T47D (cell line): ENCODE data around the gene SNPH.
"Not testable (repeated sequence)": the region's sequence is repeated elsewhere in the genome, so short reads cannot be mapped to it uniquely, and the experiment has no call there.

Experiments
- DNase-seq, 2 experiments: peaks; one replicate each; pipeline versions ENCODE4 v3.0.0 to v3.0.0-alpha.2; 2011 to 2012; ENCODE audit warnings: low read depth in 1 of 2, low spot score in 1 of 2
- JUND ChIP-seq: IDR thresholded peaks from 2 replicates; pipeline ENCODE4 v1.6.1; 2012; ENCODE audit warnings: low read depth
- in situ Hi-C: cut with HindIII; loops from 2 replicates; pipeline ENCODE4 v1.10.0; 2016; ENCODE audit warnings: low sequenced_read_pairs, low pct_unique_long_range_greater_than_20kb

Gene SNPH

DNA sequence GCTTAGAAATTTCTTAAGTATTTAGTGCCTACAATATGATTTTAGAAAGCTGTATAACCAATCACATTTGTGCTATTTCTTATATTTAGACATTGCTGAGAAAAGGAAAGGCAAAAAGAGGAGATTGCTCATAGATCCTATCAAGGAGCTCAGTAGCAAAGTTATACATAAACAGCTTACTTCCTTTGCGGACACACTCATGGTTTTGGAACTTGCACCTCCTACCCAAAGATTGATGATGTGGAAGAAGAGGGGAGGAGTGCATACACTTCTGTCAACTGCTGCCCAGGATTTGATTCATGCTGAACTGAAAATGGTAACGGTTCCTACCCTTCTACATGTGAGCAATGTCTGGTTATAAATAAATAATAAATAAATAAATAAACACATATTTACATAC, 23.6 kb upstream of the SNPH start:
- in situ Hi-C loops: no loop called here
- no peak for DNase-seq
- TF ChIP-seq JUND: no peak

DNA sequence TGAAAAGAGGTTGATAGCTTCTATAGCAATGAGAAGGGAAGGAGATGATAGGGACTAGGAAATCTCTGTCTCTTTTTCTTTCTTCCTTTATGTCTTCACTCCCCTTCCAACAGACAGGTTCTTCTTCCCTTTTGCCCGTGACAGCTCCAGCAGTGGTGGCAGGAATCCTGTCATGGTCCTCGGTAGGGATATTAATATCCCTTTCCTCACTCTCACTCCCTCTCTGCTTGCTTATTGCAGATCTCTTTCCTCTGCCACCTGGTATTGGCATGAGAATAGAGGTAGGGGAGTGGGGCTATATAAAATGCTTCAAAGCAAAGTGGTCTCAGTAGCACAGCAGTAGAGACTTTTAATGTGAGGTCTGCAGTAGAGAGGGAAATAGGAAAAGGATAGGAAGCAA, 20.5 kb upstream of the SNPH start:
- DNase-seq: no peak
- TF ChIP-seq JUND: no peak
- in situ Hi-C loops: no loop called here

DNA sequence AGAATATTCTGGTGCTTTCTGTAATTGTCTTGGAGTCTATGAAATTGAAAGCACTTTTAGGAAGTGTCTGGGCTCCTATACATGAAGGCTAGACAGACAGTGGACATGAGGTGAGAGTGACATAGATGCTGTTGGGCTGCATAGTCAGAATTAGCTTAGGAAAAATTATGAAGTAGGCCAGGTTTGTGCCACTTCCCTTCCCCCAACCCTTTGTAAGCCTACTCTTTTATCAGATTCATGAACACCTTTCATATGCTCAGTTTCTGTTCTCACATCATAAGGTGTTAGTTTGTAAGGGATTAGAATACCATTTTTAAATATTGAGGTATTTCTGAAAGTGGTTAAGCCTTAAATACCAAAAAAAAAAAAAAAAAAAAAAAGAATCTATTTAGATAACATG, 18.4 kb upstream of the SNPH start:
- no peak for DNase-seq
- no peak for TF ChIP-seq JUND
- in situ Hi-C loops: no loop called here

DNA sequence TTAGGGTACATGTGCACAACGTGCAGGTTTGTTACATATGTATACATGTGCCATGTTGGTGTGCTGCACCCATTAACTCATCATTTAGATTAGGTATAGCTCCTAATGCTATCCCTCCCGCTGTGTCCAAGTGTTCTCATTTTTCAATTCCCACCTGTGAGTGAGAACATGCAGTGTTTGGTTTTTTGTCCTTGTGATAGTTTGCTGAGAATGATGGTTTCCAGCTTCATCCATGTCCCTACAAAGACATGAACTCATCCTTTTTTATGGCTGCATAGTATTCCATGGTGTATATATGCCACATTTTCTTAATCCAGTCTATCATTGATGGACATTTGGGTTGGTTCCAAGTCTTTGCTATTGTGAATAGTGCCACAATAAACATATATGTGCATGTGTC, 15.8 kb upstream of the SNPH start:
- in situ Hi-C loops, DNase-seq: not testable (repeated sequence)

DNA sequence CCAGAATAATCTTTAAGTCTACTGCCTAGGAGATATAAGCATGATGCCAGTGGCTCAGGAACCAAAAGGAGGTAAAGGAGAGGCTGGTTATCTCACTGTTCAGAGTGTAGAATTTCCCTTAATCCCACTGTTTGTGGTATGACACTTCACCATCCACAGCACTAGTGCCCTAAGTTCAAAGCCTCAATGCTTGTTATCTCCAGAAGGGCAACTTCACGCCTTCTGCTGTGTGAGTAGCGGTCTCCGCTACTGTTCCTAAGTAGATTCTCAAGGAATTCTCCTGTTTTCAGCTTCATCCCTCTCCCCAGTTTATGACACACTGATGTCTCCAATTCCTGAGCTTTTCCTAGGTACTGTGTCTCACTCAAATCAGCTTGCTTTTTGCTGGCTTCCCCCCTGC, 13.7 kb upstream of the SNPH start:
- in situ Hi-C loops: no loop called here
- TF ChIP-seq JUND: no peak
- no peak for DNase-seq

DNA sequence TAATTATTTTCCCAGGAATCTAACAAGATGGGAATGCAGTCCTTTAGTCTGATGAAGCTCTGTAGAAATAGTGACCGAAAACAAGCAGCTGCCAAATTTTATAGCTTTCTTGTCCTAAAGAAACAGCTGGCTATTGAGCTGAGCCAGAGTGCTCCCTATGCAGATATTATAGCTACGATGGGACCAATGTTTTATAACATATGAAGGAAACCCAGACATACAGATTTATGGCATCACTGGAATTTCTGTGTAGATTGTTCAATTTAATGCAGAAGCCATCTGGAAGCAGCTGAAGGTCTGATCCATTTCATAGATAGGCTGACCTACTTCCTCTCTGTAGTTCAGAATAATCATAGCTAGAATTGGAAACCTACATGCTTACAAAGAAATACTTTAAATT, 11.8 kb upstream of the SNPH start:
- in situ Hi-C loops: no loop called here
- no peak for DNase-seq
- no peak for TF ChIP-seq JUND

DNA sequence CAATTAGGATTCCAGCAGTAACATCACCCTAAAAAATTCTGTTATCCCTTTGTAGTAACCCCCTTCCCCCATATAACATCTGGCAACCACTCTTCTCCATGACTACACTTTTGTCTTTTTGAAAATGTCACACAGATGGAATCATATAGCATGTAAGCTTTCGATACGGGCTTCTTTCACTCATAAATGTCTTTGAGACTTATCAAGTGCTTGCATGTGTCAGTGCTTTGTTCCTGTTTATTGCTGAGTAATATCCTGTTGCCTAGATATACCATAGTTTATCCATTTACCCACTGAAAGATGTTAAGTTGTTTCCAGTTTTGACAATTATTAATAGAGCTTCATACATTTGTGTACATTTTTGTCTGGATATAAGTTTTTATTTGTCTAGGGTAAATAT, 10.4 kb upstream of the SNPH start:
- no peak for TF ChIP-seq JUND
- in situ Hi-C loops: no loop called here
- DNase-seq: no peak

DNA sequence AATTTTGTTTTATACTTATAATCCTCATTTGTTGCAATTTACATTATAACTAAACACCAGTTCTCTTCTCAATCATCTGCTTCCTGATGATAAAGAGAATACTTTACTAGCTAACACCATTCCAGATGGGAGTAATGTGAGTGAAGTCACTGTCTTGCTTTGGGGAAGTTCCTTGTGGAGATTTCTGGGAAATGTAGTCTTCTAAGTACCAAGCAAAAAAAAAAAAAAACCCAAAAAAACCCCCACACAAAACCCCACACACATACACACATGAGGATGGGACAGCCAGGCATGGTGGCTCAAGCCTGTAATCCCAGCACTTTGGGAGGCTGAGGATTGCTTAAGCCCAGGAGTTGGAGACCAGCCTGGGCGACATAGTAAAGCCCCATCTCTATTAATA, 2.2 kb upstream of the SNPH start:
- in situ Hi-C loops: no loop called here
- no peak for TF ChIP-seq JUND
- DNase-seq: no peak

DNA sequence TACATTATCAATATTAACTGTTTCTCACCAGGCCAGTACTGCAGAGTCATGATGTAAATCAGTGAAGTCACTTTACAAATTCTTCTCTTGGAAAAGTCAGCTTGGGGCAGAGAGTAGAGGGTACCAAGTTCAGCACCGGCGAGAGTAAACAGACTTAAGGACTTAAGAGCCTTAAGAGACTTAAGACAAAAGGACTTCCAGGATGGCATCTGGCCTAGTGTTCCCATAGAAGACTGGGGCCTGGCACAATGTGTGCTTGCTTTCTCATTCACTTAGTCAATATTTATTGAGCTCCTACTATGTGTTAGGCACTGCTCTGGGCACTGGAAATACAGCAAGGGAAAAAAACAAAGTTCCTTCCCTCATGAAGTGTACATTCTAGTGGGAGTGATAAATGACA, 1.4 kb upstream of the SNPH start:
- no peak for DNase-seq
- in situ Hi-C loops: no loop called here
- TF ChIP-seq JUND: no peak

DNA sequence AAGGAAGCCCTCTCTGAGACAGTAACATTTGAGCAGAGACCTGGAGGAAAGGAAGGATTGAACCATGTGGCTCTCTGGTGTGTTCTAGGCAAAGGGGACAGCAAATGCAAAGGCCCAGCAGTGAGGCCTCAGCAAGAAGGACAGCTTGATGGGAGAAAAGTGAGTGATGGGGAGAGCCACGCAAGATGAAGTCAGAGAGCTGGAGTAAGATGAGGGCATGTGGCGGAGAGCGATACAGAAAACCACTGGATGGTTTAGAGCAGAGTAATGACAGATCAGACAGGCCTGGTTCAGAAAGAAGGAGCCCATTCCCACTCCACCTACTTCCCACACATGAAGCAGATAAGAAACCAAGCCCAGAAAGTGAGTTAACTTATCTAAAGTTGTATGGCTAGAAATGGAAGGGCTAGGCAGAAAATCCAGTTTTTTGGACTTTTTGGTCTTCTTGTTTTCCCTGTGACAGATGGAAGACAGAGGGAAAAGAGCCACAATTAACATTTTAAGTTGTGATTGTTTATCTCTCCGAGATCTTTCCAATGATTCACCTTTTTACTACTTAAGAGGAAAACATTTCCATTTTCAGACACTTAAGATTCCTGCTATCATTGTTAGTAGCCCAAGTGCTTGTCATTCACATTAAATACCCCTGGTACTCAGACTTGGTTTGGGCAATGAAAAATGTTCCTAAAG, 723 bp upstream of the SNPH start:
- in situ Hi-C loops: no loop called here
- DNase-seq: no peak
- TF ChIP-seq JUND: no peak

DNA sequence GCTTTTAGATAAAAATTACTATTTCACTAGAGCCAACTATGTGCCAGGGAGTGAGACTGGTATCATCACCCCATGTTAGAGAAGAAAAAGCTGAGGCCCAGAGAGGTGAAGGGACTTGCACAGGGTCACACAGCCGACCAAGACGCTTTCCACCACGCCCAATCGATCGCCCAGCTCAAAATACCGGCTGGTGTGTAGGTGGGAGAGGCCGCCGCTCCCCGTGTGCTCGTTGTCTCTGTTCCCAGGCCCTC, 253 bp upstream of the SNPH start:
- in situ Hi-C loops: no loop called here
- no peak for DNase-seq
- TF ChIP-seq JUND: no peak

DNA sequence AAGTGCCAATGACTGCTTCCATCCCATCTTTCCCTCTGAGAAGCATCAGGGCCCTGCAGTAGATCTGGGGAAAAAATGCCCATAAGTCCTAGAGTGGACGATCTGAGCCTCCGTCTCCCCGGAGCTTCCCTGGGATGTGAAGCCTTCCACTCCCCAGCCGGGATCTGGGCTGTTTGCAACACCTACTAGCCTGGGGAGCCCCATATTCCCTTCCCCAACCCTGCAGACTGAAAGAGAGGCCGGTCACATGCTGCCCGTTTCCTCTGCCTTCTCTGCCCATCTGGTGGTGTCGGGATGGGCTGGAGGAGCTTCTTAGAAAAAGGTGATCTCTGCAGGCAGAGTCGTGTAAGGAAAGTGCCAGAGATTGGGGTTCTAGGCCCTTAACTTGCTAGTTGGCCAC, 1.1 kb downstream of the SNPH start:
- TF ChIP-seq JUND: no peak
- no peak for DNase-seq
- in situ Hi-C loops: no loop called here

DNA sequence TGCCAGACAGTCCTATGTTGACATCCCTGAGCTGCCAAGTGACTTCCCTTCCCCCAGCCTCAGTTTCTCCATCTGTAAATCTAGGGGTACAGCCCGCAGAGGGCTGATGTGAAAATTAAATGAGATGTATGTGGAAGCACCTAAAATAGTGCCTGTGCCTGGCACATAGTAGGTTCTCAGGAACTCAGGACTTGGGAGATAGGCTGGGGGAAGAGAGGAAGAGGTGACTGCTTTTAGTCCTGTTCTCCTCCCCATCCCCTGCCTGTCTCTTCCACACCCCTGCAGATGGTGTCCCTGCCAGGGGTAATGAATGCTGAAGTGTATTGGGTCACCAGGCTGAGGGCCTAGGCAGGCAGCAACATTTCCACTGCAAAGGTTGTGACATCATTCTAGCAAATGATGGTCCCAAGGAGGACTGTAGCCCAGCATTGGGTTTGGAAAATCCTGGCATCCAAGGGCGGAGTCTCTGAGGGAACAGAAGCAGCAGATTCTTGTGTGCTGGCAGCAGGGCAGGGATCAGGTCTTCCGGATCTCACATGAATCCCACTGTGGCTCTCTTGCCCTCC, 1.8 kb downstream of the SNPH start:
- DNase-seq: no peak
- in situ Hi-C loops: no loop called here
- no peak for TF ChIP-seq JUND

DNA sequence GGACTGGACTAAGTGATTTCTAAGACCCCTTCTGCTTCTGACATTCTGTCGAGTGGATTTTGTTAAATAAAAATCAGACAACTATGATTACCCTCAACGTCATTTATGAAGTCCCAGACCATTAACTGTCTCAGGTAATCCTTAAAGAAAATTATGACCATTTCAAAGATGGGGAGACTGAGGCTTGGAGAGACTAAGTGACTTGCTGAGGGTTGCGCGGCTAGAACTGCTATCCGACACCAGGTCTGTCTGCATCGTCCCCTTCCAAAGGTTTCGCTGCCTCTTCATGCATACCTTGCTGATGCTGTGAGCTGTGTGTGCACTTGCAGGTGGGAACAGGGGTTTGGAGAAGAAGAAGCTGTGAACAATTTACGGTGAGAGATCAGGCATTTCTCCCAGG, 3.1 kb downstream of the SNPH start:
- no peak for DNase-seq
- in situ Hi-C loops: no loop called here
- TF ChIP-seq JUND: no peak
